HK-2 (cell line): Measurements from ENCODE around the gene CEP295NL.
"Not testable (repeated sequence)": the region's sequence is repeated elsewhere in the genome, so short reads cannot be mapped to it uniquely, and the experiment has no call there.

Experiments
- DNase-seq: peaks from one replicate; pipeline ENCODE4 v3.0.0-alpha.2; 2018; ENCODE audit not compliant: unreplicated experiment

The CEP295NL gene, protein sequence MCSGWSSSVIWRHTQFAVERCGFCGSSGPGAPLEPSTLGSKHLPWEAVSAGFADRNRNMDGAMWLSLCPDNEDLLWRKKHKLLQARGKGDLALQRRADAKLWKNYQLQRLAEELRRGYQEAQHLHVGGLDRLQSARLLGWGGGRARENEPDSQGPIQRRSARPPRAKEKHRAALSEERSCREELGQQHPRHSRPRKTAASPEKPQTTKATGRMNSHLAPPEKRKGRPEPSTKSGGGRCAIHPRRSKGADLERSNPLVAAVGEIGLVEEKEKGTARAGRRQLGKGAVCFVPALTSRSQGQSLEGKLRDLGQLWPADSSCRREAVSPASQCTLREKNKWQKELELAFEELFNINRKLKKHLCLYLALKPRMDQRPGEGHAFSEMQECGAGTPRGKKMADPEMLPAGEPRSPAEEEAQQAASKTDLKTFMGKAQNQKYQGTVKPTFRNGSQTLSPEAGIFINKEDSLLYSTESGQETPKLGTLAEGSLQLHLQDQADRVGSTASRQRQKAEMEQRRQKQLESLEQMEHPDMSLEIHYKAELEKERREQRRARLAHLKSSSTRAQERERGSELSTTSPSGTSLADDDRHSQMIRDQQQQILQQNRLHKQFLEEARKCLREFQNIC

DNA sequence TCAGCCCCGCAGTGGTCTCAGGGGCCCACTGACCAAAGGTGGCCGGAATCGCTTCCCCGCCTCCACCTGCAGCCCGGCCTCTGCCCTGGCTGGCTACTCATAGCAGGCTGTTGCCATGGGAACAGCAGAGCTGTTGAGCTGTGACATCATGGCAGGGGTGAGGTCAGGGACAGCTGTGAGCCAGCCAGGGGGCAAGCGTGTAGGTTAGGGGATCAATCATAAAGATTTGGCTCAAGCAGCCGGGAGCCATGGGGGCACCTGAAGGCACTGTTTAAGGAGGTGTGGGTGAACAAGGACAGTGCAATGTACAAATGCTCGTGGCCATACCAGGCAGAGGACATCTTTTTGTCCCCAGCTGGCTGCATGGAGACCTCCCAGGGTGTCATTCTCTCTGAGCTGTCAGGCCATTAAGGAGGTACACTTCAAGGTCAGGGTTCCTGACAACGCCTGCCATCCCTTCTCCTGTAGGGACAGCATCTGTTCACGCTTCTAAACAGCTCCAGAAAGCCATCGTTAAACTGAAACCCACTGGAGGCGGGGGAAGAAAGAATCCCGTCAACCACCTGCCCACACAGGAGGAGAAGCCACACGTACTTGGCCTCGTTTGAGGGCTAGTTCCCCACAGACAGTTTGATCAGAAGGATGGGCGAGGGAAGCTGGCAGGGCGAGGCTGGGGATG is at the start of gene CEP295NL:
Gene CEP295NL (minus strand): TSS at position 101 of the 679 bp plus-strand sequence. CDS start 1,373 bp downstream, outside the sequence.
- DNase-seq: peak; percentile 25

DNA sequence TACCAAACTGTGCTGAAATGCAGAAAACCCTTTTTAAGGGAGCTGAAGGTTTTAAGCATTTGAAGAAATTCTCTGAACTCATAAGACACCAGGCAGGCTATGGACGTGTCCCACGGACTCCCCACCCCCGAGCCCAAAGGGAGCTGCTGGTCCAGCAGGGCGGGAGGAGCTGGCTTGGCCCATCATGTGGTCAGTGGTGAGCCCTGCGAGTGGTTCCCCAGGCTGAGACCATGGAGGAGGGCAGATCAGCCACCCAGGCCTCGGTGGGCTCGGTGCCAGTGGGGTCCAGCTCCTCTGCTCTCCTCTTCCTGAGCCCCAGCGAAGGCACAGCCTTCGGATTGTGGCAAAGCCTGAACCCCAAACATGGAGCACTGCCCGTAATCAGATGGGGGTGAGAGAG is 49.7 kb upstream of the CEP295NL start:
- DNase-seq: no peak

DNA sequence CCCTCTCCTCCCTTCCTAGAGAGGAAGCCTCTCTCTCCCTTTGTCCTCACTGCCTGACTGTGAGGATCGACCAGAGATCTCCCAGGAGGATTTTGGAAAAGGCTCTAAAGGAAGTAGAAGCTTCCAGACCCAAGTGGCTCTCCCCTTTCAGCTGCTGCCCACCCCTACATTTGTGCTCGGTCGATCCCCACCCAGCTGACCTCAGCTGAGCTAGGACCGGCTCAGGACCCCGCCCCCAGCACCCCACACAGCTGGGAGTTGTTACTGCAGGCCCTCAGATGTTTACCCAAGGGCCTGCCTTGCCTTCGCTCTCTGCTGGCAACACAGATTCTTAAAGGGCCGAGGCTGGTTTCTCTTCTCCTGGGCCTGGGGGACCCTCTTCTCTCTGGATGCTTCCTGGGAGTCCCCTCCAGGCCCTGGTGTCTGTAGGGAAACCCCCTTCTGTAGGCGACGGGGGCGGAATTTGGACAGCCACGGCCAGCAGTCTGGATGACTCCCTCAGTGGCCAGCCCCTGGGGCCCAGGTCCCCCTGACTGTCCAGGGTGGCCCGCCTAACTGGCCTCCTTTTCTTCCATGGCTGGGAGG is 49.1 kb upstream of the CEP295NL start:
- no peak for DNase-seq

DNA sequence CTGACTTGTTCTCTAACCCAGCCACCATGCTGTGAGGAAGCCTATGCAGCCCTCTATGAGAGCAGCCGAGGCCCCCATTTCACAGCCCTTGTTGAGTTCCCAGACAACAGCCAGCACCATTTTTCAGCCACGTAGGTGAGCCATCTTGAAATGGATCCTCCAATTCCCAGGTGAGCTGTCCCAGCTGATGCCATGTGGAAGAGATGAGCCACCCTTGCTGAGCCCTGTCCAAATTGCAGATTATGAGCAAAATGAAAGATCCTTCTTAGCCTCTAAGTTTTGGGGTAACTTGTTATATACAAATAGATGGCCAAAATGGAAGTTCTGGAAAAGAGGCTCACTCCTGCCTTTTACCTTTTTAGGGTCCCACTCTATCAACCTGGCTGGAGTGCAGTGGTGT is 47.9 kb upstream of the CEP295NL start:
- no peak for DNase-seq

DNA sequence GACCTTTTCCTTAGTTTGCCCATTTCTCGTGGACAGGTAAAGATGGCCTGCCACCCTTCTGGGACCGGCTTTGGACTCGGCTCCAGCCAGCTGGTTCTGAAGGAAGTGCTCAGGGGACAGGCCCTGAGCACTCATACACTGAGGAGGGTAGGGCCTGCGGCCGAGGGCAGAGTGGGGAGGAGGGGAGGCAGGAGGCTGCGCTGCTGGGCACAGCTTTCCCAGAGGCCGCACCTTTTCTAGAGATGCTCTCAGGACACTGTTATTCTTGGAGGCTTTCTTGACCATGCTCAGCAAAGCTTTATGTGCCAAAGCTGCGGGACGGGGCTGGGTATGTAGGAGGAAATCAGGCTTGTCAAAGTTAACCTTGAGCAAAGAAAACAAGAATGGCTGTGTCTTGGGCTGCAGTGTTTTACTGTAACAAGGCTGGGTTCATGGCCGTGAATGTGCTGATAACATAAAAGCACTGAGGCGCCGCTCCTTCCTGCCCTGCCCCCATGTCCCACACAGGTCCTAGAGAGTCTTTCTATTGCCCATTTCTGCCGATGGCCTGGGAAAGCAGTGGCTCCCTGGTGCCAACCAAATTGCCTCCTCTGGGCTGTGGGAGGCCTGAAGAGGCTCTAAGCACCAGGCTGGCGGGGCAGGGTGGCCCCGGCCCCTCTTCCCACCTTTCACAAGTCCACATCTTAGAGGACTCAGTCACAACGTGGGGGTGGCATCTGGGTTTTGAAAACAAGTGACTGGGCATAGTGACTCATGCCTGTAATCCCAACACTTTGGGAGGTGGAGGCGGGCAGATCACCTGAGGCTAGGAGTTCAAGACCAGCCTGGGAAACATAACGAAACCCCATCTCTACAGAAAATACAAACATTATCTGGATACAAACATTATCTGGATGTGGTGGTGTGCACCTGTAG is 44.5 kb upstream of the CEP295NL start:
- no peak for DNase-seq

DNA sequence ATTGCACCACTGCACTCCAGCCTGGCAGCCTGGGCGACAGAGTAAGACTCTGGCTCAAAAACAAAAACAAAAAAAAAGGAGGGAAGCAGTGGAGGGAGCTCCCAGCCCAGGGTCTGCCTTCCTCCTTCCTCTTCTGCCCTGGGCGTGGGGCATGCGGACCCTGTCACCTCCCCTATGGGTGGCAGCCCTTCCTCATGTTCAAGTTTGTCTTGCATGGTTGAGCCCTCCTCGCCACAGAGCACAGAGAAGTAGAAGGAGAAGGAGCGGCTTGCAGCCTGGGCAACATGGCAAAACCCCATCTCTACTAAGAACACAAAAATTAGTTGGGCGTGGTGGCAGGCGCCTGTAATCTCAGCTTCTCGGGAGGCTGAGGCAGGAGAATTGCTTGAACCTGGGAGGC is 43.6 kb upstream of the CEP295NL start:
- DNase-seq: no peak

DNA sequence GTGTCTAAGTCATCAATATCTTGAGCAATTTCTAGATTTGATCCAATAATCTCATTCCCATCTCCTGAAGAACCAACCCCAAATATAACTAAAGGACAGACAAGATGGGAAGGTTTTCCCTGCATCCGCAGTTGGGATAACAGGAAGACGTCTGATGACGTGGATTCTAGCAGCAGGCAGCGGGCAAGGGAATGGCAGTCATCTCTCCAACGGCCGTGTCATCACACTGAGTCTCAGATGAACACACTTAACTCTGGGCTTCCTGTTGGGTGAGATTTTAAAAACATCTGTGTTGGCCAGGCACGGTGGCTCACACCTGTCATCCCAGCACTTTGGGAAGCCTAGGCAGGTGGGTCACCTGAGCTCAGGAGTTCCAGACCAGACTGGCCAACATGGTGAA is 43.1 kb upstream of the CEP295NL start:
- DNase-seq: no peak

DNA sequence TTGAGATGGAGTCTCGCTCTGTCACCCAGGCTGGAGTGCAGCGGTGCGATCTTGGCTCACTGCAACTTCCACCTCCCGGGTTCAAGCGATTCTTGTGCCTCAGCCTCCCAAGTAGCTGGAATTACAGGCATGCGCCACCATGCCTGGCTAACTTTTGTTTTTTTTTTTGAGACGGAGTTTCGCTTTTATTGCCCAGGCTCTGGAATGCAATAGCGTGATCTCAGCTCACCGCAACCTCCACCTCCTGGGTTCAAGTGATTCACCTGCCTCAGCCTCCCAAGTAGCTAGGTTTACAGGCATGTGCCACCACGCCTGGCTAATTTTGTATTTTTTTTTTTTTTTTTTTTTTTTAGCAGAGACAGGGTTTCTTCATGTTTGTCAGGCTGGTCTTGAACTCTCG is 42.5 kb upstream of the CEP295NL start:
- DNase-seq: not testable (repeated sequence)

DNA sequence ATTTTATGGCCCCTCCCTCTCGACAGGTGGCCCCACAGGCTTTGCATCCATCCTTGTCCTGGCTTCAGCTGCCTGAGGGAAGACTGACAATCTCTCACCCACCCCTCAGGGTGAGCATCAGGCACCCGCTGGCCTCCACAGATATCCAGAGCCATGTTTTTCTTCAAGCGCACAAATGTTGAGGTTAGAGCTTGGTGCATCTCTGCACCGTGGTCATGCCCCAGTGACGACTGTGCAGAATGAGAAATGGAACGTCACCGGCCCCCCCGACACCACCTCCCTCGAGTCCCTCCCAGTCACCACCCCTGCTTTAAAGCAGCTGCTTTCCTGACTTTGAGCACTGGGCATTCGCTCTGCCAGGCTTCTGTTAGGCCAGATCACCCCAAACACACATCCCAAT is 42.0 kb upstream of the CEP295NL start:
- no peak for DNase-seq

DNA sequence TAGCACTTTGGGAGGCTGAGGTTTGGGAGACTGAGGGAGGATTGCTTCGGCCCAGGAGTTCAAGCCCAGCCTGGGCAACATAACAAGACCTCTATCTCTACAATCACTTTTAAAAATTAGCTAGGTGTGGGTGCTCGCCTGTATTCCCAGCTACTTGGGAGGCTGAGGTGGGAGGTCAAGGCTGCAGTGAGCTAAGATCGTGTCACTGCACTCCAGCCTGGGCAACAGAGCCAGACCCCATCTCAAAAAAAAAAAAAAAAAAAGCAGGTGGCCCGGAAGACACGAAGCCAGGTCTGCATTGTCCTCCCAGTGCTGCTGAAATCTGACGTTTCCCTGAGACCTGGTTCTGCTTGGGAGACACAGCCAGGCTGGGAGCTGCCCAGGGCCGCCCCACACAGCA is 41.0 kb upstream of the CEP295NL start:
- DNase-seq: no peak

DNA sequence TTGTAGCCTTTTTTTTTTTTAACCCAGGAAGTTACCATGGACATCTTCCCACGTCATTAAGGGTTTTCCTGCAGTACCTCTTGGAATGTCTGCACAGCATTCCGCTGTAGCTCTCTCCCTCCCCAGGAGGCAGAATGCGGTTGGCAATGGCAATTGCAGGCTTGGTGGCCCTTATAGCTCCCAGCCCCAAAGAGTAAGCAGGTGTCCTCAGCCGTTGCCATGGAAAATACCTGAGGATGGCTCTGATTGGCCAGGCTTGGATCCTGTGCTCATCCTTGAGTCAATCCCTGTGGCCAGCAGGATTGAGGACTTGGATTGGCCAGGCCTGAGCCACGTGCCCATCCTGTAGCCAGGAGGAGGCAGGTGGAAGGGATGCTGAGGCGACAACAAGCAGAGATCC is 37.7 kb upstream of the CEP295NL start:
- no peak for DNase-seq

DNA sequence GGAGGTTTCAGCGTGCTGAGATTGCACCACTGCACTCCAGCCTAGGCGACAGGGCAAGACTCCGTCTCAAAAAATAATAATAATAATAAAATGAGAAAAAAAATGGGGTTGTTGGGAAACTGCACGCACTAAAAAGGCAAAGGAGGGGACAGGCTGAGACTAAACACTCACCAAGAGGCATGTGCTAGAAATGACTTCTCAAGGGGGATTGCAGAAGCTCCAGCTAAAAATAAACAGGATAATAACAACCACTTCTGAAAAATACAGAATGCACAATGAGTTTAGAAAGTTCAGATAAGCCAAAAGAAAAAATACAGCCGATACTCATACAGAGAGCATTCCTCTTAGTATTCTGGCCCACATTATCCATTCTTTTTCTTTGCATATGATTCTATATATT is 37.3 kb upstream of the CEP295NL start:
- DNase-seq: no peak

DNA sequence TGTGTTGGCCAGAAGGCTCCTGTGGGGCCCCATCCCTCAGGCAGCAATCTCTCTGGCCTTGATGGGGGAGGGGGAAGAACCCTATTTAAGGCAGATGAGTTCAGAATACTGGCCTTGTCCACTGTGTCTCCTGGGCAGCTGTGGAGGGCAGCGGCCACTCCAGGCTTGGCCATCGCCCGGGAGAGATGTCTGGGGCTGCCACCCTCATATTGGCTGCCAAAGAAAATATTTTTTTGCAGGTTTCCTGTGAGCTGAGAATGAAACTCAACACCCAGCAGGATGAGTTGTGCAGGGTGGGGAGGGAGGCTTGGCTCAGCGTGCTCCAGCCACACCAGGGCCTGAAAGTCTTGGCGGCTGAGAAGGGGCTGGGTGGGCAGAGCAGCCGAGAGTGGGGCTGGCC is 36.6 kb upstream of the CEP295NL start:
- DNase-seq: no peak

DNA sequence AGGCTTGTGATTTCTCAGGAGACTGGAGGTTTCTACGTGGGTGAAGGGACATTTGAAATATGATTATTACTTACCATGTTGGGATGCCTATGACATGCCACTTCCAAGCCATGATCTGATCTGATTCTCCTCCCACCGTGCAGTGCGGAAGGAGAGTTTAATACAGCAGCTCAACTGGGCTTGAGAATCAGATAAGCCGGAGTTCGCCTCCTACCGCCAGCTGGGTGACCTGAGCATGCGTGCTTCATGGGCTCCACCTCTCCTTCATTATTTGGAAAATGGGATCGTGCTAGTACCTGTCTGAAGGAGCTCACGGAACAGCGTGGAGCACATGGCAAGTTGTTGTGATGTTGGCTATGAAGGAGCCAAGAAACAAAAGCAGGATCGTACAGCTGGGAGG is 34.6 kb upstream of the CEP295NL start:
- no peak for DNase-seq

DNA sequence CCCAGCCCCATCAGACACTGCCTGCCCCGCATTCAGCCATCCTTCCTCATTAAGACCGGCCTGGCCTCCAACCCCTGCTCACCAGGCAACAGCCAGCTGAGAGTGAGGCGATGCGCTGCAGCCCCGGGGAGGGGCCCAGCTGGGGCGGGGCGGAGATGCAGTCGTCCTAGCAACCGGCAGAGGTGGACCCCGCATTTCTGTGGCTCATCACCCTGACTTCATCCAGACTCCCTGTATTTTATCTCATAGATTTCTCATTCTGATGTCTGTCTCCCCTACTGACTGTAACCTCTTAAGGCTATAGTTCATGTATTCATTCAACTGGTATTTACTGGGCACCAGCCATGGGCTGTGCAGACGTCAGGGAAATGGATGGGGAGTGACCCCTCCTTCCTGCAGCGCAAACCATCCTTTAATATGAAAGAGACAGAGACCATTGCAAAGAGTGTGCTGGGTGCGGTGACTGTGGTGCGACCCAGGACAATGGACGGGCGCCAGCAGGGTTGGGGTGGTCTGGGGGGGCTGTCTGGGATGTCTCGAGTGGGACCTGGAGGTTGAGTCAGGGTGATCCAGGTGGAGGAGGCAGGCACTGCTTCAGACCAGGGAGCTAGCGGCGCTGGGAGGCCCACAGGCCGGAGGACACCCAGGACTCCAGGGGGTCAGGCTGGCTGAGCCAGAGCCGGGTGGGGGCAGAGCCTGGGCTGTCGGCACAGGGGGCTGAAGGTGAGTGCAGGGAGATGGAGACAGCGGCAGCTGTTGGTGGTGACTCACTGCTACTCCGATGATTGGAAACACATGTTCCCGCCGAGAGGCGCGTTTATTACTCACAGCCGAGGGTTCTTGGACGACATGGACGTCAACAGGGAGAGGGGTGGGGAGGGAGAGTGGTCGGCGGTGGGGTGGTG is 32.7 kb upstream of the CEP295NL start:
- no peak for DNase-seq

DNA sequence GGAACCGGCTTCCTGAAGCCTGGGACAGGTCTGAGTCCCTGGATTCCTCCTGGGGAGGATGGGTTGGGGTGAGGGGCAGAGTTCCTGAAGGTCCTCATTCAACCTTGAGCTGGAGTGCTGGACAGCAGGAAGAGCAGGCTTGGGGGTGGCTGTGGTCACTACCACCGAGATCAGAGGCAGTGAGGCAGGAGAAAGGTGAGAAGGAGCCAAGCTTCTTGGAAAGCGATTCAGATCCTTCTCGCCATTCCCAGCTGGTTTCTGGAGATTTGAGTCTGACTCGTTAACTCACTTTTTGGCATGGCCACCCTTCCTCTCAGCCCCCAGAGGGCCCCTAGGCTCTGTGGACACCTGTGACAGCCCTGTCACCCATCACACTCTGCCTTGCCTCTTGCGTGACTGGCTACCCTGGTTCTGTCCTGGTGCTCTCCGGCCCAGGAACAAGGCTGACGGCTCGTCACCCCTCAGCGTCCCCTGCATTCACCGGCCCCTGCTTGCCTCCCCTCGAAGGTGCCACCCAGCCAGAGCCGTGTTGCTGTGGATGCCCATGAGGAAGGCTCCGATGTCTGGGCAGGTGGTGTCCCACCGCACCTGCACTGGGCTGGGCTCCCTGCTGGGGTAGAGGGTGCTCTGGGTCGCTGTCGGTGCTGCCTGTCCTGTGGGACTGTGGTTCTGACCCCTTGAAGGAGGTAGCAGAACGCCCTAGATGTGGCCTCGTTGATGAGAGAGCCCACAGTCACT is 31.8 kb upstream of the CEP295NL start:
- peak; percentile 39 for DNase-seq

DNA sequence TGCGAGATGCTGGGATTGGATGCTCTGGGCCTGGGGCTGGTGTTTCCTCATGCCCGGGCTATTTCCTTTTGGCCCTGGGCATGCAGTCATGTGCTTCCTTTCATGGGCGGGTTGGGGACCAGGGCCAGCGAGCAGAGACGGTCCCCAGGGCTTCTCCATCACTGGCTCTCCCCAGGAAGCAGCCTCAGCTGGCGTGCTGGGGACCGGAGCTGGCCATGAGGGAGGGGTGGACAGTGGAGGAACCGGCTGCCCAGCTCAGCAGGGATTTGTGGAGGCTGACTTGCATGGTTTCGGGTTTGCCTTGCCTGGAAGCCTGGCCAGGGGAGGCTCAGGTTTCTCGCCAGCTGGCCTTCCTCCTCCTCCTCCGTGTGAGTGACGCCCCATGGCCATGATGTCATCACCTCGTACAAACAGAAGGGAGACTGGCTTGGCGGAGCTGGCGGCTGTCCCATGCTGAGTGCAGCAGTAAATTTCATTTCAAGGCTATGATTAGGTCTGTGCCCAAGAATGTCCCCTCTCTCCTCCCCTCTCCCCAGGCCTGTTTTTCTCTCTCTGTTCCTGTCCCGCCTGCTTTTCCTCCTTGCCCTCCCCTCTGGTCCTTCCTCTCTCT is 31.1 kb upstream of the CEP295NL start:
- peak; percentile 86 for DNase-seq

DNA sequence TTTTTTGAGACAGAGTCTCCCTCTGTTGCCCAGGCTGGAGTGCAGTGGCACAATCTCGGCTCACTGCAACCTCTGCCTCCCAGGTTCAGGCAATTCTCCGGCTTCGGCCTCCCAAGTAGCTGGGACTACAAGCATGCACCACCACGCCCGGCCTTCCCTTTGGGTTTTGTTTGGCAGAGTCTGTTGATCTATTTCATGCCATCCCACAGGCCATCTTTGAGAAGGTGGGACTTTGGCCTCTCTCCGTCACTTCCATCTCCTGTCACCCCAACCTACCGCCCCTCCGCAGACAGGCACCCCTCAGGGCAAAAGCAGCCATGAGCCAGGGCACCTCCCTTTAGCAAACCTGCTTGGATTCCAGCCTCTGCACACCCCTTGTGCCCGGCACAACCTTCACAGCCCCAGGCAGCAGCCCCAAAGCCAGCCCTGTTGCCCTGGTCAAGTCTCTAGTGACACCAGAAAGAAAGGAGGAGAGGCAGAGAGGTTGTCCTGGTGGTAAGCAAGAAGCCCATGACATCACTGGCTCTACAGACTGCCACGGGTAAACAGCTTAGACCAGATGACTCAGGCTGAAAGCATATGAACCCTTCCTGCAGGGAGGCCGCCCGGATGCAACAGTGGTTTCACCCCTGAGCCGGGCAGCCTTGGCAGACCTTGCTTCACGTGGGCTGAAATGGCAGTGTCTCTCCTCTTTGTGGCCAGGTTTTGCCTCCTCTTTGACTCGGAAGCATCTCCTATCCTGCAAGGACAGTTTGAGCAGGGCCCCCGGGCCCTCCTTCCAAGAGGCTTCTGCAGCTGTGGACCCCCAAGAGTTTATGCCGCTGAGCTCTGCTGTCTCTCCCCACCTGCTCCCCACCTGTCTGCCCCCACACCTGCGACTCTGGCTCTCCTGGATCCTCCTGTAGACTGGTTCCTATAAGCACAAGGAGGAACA is 30.3 kb upstream of the CEP295NL start:
- peak; percentile 81 for DNase-seq
